NCI-H2227 (cell line): ENCODE results near the gene LIME1.

ENCODE experiments used
- DNase-seq: peaks from one replicate; lab custom pipeline; 2025; ENCODE audit not compliant: unreplicated experiment; lab: John Stamatoyannopoulos, UW

Gene LIME1

GRCh38 chr20:63696628-63697356, 39.7 kb upstream of the LIME1 start, which contains the start of gene TNFRSF6B:
TNFRSF6B (plus strand) TSS chr20:63696652; CDS start chr20:63696768, 116 bp downstream.
- no peak for DNase-seq

GRCh38 chr20:63697357-63697867, 39.1 kb upstream of the LIME1 start:
- DNase-seq = no peak

- DNase-seq = no peak
Measured at GRCh38 chr20:63697868-63698545, 38.5 kb upstream of the LIME1 start.

- DNase-seq = no peak
Measured at GRCh38 chr20:63698739-63699465, 37.6 kb upstream of the LIME1 start.

- DNase-seq = no peak
Measured at GRCh38 chr20:63699466-63700198, 36.8 kb upstream of the LIME1 start.

GRCh38 chr20:63700199-63701050, 36.0 kb upstream of the LIME1 start:
- DNase-seq = no peak

- DNase-seq = no peak
Measured at GRCh38 chr20:63701051-63701328, 35.5 kb upstream of the LIME1 start.

GRCh38 chr20:63701329-63702035, 35.0 kb upstream of the LIME1 start:
- DNase-seq = no peak

GRCh38 chr20:63702036-63702665, 34.3 kb upstream of the LIME1 start:
- DNase-seq = no peak

- no peak for DNase-seq
Measured at GRCh38 chr20:63702751-63703470, 33.6 kb upstream of the LIME1 start.

GRCh38 chr20:63703471-63703975, 32.9 kb upstream of the LIME1 start:
- DNase-seq = no peak

- DNase-seq = no peak
Measured at GRCh38 chr20:63703976-63704748, 32.3 kb upstream of the LIME1 start.

- DNase-seq = no peak
Measured at GRCh38 chr20:63704749-63705117, 31.7 kb upstream of the LIME1 start.

- no peak for DNase-seq
Measured at GRCh38 chr20:63705232-63706026, 31.0 kb upstream of the LIME1 start.

- DNase-seq = no peak
Measured at GRCh38 chr20:63706027-63706695, 30.3 kb upstream of the LIME1 start.

- peak; percentile 49 for DNase-seq
Measured at GRCh38 chr20:63706852-63707557, 29.5 kb upstream of the LIME1 start.
